ENCODE measurements around the gene FBXL16.

Gene FBXL16

DNA sequence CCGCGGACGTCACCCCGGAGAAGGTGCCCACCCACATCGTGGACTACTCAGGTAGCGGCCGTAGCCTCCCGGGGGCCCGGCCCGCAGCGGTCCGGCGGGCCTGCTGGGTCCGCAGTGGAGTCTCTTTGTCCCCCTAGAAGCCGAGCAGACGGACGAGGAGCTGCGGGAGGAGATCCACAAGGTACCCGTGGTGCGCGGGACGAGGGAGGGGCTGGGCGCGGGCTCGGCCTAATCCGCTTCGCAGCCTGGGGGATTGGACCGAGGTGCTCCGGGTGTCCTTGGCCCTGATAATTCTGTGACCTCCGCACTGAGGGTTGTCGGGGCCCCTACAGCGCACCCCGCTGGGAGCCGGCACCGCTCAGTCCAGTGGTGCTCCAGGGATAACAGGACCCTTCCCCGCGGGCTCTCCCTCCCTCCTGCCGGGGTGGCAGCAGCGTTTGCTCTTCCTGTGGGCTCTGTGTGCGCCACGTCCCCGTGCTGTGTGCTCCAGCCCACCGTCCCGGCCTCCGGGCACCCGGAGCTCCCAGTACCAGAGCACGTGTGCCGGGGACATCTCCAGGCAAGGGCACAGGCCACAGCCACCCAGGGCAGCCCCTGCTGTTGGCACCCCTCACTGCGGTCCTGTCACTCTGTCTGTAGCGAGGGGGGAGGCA lies 37.0 kb downstream of the FBXL16 start:
- TF ChIP-seq, protein P1, sequence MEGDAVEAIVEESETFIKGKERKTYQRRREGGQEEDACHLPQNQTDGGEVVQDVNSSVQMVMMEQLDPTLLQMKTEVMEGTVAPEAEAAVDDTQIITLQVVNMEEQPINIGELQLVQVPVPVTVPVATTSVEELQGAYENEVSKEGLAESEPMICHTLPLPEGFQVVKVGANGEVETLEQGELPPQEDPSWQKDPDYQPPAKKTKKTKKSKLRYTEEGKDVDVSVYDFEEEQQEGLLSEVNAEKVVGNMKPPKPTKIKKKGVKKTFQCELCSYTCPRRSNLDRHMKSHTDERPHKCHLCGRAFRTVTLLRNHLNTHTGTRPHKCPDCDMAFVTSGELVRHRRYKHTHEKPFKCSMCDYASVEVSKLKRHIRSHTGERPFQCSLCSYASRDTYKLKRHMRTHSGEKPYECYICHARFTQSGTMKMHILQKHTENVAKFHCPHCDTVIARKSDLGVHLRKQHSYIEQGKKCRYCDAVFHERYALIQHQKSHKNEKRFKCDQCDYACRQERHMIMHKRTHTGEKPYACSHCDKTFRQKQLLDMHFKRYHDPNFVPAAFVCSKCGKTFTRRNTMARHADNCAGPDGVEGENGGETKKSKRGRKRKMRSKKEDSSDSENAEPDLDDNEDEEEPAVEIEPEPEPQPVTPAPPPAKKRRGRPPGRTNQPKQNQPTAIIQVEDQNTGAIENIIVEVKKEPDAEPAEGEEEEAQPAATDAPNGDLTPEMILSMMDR (conservative IDR thresholded peaks at IDR 0.05; ENCODE audit: low read depth): no peak
- ChIA-PET POLR2A (ENCODE audit: low non-redundant PET) (no interaction called here), CTCF (interaction anchor here (0.6 to 1.4 kb wide), 6 partner anchors 8 to 767 kb away, joined by 3 to 5 read pairs (median 4); no protein-coding TSS in a partner anchor)
- H3K27ac ChIP-seq: peak overlapping the region; percentile 94
- DNase-seq (ENCODE audit: low spot score): no peak

DNA sequence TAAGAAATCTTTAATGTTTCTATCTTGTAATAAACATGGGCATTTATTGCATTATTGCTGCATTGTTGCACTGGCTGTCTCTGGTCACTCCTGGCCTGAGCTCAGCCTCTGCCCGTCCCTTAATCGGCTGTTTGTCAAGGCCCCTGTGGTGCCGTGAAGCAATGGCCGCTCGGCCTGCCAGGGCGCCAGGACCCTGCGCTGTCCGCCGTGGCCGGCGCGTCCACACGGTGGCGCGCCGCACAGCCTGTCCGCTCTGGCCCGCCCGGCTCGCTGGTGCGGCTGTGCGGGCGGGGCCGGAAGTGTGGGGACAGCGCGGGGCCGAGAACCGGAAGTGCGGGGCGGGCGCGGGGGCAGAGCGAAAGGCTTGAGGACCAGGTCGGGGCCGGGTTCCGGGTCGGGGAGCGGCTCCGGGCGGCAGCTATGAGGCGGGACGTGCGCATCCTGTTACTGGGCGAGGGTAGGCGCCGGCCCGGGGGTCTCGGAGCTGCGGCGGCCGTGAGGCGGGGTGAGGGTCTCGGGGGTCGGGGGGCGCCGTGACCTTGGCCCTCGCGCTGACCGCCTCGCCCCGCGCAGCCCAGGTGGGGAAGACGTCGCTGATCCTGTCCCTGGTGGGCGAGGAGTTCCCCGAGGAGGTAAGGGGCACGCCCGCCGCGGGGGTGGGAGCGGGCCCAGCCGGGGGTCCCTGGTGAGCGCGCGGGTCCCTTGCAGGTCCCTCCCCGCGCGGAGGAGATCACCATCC lies 37.7 kb downstream of the FBXL16 start, which contains the start of gene RHOT2:
Gene RHOT2 (plus strand): TSS at position 353 of the 739 bp plus-strand sequence. CDS start 68 bp downstream, at position 421.
- CTCF ChIA-PET: interaction anchor here (0.6 to 1.4 kb wide), 11 partner anchors 8 to 519 kb away, joined by 3 to 6 read pairs (median 4); no protein-coding TSS in a partner anchor
- peak within 1 kb of the TSS; percentile 94 for H3K27ac ChIP-seq
- TF ChIP-seq, protein P1 (conservative IDR thresholded peaks at IDR 0.05; ENCODE audit: low read depth): peak; percentile 97
- POLR2A ChIA-PET (ENCODE audit: low non-redundant PET): no interaction called here
- DNase-seq (ENCODE audit: low spot score): peak; percentile 76

GRCh38 chr16:667113-667779 lies 38.4 kb downstream of the FBXL16 start:
- ChIA-PET POLR2A (ENCODE audit: low non-redundant PET) (no interaction called here), CTCF (interaction anchor here (0.6 to 1.4 kb wide), 8 partner anchors 9 to 520 kb away, joined by 3 to 6 read pairs (median 4); no protein-coding TSS in a partner anchor)
- TF ChIP-seq, protein P1 (conservative IDR thresholded peaks at IDR 0.05; ENCODE audit: low read depth): no peak
- H3K27ac ChIP-seq: peak overlapping the region; percentile 94
- DNase-seq (ENCODE audit: low spot score): no peak

- CTCF ChIA-PET: interaction anchor here (1.3 kb wide), 1 partner anchor 9 kb away, joined by 6 read pairs; no protein-coding TSS in a partner anchor
- DNase-seq (ENCODE audit: low spot score): no peak
- TF ChIP-seq, protein P1 (conservative IDR thresholded peaks at IDR 0.05; ENCODE audit: low read depth): no peak
- H3K27ac ChIP-seq: peak overlapping the region; percentile 94
- POLR2A ChIA-PET (ENCODE audit: low non-redundant PET): no interaction called here
These were observed 39.0 kb downstream of the FBXL16 start for GRCh38 chr16:666572-666971.

DNA sequence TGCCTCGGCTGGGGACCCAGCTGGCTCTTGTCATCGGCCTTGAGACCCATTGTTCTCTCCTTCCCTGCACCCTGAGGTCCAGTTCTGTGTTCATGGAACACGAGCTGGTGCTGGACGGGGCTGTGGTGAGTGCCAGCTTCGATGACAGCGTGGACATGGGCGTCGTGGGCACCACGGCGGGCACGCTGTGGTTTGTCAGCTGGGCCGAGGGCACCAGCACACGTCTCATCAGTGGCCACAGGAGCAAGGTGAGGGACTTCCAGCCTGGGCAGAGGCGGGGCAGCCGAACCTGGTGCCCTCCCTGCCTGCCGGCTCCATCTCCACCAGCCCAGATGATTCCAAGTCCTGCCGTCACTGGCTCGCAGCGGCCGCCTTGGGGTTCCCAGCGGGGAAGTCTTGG lies 43.0 kb downstream of the FBXL16 start:
- POLR2A ChIA-PET (ENCODE audit: low non-redundant PET): interaction anchor here (0.7 kb wide), 1 partner anchor 16 kb away, joined by 3 read pairs; no protein-coding TSS in a partner anchor
- H3K27ac ChIP-seq: peak overlapping the region; percentile 75
- no peak for DNase-seq (ENCODE audit: low spot score)
- TF ChIP-seq, protein P1 (conservative IDR thresholded peaks at IDR 0.05; ENCODE audit: low read depth): no peak
- CTCF ChIA-PET: interaction anchor here (0.6 to 1.2 kb wide), 3 partner anchors 15 to 25 kb away, joined by 3 to 4 read pairs (median 3); no protein-coding TSS in a partner anchor

DNA sequence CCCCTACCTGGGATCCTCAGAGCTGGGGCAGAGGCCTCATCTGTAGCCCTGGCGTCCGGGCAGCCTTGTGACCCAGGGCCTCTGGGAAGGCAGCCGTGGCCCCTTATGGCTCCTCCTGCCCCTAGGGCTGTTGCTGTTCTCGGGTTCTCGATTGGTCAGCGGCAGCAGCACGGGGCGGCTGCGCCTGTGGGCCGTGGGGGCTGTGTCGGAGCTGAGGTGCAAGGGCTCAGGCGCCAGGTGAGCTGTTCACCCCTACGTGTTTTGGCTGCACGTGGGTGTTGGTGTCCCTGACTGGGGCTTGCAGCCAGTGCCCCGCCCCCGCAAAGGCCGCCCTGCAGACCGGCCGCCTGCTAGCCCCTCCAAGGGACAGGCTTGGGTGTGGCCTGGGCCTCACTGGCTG lies 43.5 kb downstream of the FBXL16 start:
- no peak for DNase-seq (ENCODE audit: low spot score)
- CTCF ChIA-PET: interaction anchor here (0.6 to 1.2 kb wide), 3 partner anchors 14 to 24 kb away, joined by 3 to 4 read pairs (median 3); no protein-coding TSS in a partner anchor
- POLR2A ChIA-PET (ENCODE audit: low non-redundant PET): no interaction called here
- TF ChIP-seq, protein P1 (conservative IDR thresholded peaks at IDR 0.05; ENCODE audit: low read depth): no peak
- H3K27ac ChIP-seq: peak overlapping the region; percentile 75
